ENCODE results near the gene TMEM128. TPM values are rescaled to one million over a fixed set of nuclear protein-coding genes. Genes with fewer than 3 reads are reported as not detected.
"Not testable (repeated sequence)": the region's sequence is repeated elsewhere in the genome, so short reads cannot be mapped to it uniquely, and the experiment has no call there.

TMEM128 gene
- total RNA-seq, 2 experiments from 2014 or later, result 19.4 to 20.6 TPM

DNA sequence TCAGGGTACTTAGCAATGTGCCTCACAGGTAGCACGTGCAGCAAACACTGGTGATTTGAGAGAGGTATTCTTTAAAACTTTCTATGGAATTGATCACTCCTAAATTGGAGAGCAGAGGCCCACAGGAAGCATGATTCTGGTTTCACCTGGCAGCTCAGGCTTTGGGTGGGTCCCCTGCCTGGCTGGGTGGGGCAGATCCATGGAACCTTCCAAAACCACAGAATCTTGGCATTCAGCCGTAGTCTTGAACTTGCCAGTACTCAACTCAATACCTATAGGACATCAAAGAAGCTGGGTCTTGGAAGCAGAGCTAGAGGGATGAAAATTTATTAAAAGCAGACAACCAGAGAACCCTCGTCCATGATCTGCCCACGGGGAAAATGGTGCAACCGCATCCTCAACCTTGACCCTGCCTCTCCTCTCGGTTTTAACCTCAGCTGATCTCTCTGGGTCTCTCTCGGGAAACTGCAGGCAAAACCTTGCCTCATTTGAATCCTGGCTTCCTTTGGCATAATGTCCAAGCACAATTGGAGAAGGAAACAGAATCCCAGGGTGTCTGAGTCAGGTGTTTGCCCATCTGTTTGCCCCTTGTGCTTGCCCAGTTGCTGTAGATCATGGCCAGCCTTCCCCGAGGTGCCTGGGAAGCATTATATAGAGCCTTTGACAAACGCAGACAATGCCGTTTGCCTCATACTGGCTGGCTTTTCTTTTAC is 44.2 kb downstream of the TMEM128 start:
- ATAC-seq, result no peak
- intact Hi-C loops (cut with micrococcal nuclease), result no loop called here
- no peaks in the 10 kb centered on the region for H3K36me3 Mint-ChIP-seq (ENCODE audit: low read depth)
- no peak for DNase-seq
- H3K4me3 Mint-ChIP-seq, result no peak overlapping the region
- ChIA-PET POLR2A (no interaction called here), CTCF (interaction anchor here (1.5 kb wide), 1 partner anchor 21 kb away, joined by 4 read pairs; no protein-coding TSS in a partner anchor)
- peaks cover 3% of the 10 kb centered on the region for H3K4me1 Mint-ChIP-seq (ENCODE audit: low read depth)
- H3K27ac Mint-ChIP-seq, result no peak overlapping the region
- H3K27me3 Mint-ChIP-seq, result peaks cover 18% of the 10 kb centered on the region
- no peaks in the 10 kb centered on the region for H3K9me3 Mint-ChIP-seq
- TF ChIP-seq CTCF (IDR thresholded peaks at IDR 0.05), result no peak

DNA sequence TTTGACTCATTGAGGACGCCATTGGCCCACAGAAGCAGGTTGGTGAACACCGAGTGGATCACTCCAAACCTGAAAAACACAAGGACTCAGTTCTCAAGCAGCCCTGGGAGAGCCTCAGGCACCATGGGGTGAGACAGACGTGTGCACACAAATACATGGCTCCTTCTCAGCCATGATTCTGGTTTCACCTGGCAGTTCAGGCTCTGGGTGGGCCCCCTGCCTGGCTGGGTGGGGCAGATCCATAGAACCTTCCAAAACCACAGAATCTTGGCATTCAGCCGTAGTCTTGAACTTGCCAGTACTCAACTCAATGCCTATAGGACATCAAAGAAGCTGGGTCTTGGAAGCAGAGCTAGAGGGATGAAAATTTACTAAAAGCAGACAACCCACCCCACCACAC is 45.5 kb downstream of the TMEM128 start:
- Mint-ChIP-seq H3K27me3 (peaks cover 15% of the 10 kb centered on the region), H3K9me3 (no peaks in the 10 kb centered on the region), H3K4me3 (no peak overlapping the region), H3K4me1 (ENCODE audit: low read depth) (no peaks in the 10 kb centered on the region), H3K27ac (no peak overlapping the region), H3K36me3 (ENCODE audit: low read depth) (no peaks in the 10 kb centered on the region)
- ATAC-seq (no peak), DNase-seq (no peak)
- intact Hi-C loops (cut with micrococcal nuclease), result no loop called here
- no peak for TF ChIP-seq CTCF (IDR thresholded peaks at IDR 0.05)
- ChIA-PET CTCF (interaction anchor here (1.5 kb wide), 1 partner anchor 20 kb away, joined by 4 read pairs; no protein-coding TSS in a partner anchor), POLR2A (no interaction called here)

- intact Hi-C loops (cut with micrococcal nuclease), result no loop called here
- DNase-seq, result no peak
- Mint-ChIP-seq H3K27me3 (peaks cover 15% of the 10 kb centered on the region), H3K36me3 (ENCODE audit: low read depth) (no peaks in the 10 kb centered on the region), H3K4me1 (ENCODE audit: low read depth) (no peaks in the 10 kb centered on the region), H3K4me3 (no peak overlapping the region), H3K27ac (no peak overlapping the region), H3K9me3 (peaks cover 2% of the 10 kb centered on the region)
- TF ChIP-seq CTCF (IDR thresholded peaks at IDR 0.05), result no peak
- POLR2A ChIA-PET, result no interaction called here
- no peak for ATAC-seq
- CTCF ChIA-PET, result no interaction called here
Observed at GRCh38 chr4:4200624-4201023, 47.4 kb downstream of the TMEM128 start.

DNA sequence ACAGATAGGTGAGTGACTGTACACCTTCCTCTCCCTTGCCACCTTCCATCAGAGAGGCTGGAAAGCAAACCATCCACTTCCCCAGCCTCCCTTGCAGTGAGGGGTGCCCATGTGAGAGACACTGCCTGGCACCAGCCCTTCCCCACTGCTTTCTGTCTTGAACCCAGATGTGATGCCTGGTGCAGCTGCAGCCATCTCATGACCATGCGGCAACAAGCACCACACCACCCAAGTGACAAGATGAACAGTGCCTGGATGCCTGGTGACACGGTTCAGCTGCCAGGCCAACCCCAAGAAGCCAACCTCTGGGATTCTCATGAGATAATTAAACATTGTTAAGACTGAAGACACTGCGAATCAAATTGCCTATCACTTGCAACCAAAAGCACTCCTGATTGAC is 52.7 kb downstream of the TMEM128 start:
- Mint-ChIP-seq H3K4me3 (no peak overlapping the region), H3K27ac (no peak overlapping the region), H3K9me3 (peaks cover 2% of the 10 kb centered on the region), H3K4me1 (ENCODE audit: low read depth) (peaks cover 3% of the 10 kb centered on the region), H3K27me3 (peaks cover 18% of the 10 kb centered on the region), H3K36me3 (ENCODE audit: low read depth) (no peaks in the 10 kb centered on the region)
- ChIA-PET CTCF (no interaction called here), POLR2A (no interaction called here)
- intact Hi-C loops (cut with micrococcal nuclease), result no loop called here
- ATAC-seq, result no peak
- no peak for DNase-seq
- TF ChIP-seq CTCF (IDR thresholded peaks at IDR 0.05), result no peak

DNA sequence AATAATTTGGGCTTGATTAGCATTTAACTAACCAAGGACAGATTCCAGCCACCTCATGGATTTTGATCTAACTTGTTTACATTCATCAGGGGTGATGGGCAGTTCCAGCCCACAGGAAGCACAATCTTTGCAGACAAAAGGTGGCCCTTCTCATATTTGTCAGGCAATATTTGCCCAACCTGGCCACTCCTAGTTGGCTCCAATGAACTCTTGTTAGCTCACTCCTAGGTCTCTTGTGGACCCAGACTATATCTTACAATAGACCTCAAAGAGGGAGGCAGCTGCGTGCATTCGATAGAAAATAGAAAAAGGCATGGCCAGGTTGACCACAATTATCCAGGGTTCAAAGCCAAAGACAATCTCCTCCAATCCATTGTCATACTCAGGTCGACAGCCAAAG is 59.5 kb downstream of the TMEM128 start:
- H3K36me3 Mint-ChIP-seq (ENCODE audit: low read depth); ATAC-seq; CTCF ChIA-PET; H3K4me1 Mint-ChIP-seq (ENCODE audit: low read depth); POLR2A ChIA-PET; DNase-seq; H3K4me3 Mint-ChIP-seq; intact Hi-C loops (cut with micrococcal nuclease); H3K27ac Mint-ChIP-seq; H3K9me3 Mint-ChIP-seq: not testable (repeated sequence)
- H3K27me3 Mint-ChIP-seq, result peaks cover 21% of the 10 kb centered on the region

Other genes with a start within 250 kb of the TMEM128 start
- not detected for gene OTOP1, start 21.3 kb downstream of the TMEM128 start, total RNA-seq
- 10 to 100 TPM; 69.4 to 78.4 TPM for gene LYAR, start 41.9 kb upstream of the TMEM128 start, total RNA-seq
- 1 to 10 TPM; 4.8 to 6.3 TPM for gene ZBTB49, start 42.0 kb upstream of the TMEM128 start, total RNA-seq
- gene NSG1, start 138.9 kb upstream of the TMEM128 start, total RNA-seq, result 1 to 10 TPM; 5.6 to 6.6 TPM